ENCODE data around the gene CAMK1D.

CAMK1D gene

GRCh38 chr10:12539350-12540164 lies 190.2 kb downstream of the CAMK1D start:
- no peaks in the 10 kb centered on the region for H3F3A ChIP-seq (ENCODE audit: insufficient read depth, low read length)
- H3K9me2 ChIP-seq (ENCODE audit: low read depth, low read length) = no peaks in the 10 kb centered on the region
- no peaks in the 10 kb centered on the region for H3K9me3 ChIP-seq (ENCODE audit: low read length)
- H3K27ac ChIP-seq (ENCODE audit: low read depth, low read length, poor library complexity, severe bottlenecking) = no peak overlapping the region
- TF ChIP-seq EZH2 (IDR thresholded peaks at IDR 0.05; ENCODE audit: borderline replicate concordance, low read length) (no peak), CTCF (IDR thresholded peaks at IDR 0.05; ENCODE audit: low read length) (no peak)
- H3K4me2 ChIP-seq (ENCODE audit: low read length) = no peak overlapping the region
- no peaks in the 10 kb centered on the region for H4K20me1 ChIP-seq (ENCODE audit: insufficient read depth, low read length)
- H3K36me3 ChIP-seq (ENCODE audit: insufficient read depth, low read length) = no peaks in the 10 kb centered on the region
- no peak overlapping the region for H3K4me3 ChIP-seq (ENCODE audit: low read depth, low read length, poor library complexity, severe bottlenecking)
- H3K27me3 ChIP-seq (ENCODE audit: insufficient read depth, low read length) = no peaks in the 10 kb centered on the region
- H2AFZ ChIP-seq (ENCODE audit: low read length) = no peak overlapping the region
- no peaks in the 10 kb centered on the region for H3K4me1 ChIP-seq (ENCODE audit: insufficient read depth, low read length, severe bottlenecking)
- no peaks in the 10 kb centered on the region for H3K79me2 ChIP-seq (ENCODE audit: insufficient read depth, low read length)
- H3K9ac ChIP-seq (ENCODE audit: low read length) = no peak overlapping the region

DNA sequence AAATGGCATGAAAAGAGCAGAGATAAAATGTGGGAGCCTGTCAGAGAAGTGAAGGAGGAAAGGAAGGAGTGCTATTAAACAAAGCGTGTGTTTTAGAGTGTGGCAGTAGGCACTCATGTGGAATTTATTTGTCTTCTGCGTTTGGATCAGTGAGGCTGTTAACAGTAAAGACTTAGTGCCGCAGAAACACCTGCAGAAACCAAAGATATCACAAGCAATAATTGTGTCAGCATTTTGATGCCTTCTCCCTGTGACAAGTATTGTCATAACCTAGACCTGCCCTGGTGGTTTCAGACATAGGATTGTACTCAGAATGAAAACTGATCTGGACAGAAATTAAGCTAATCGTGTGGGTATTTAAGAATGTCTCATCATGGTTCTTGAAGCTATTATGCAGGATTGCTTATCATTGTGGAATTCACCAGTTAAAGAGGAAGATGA lies 191.0 kb downstream of the CAMK1D start:
- Histone ChIP-seq H4K20me1 (ENCODE audit: insufficient read depth, low read length) (no peaks in the 10 kb centered on the region), H3K27me3 (ENCODE audit: insufficient read depth, low read length) (no peaks in the 10 kb centered on the region), H3K27ac (ENCODE audit: low read depth, low read length, poor library complexity, severe bottlenecking) (no peak overlapping the region), H3F3A (ENCODE audit: insufficient read depth, low read length) (no peaks in the 10 kb centered on the region), H3K79me2 (ENCODE audit: insufficient read depth, low read length) (no peaks in the 10 kb centered on the region), H3K9me2 (ENCODE audit: low read depth, low read length) (no peaks in the 10 kb centered on the region), H3K36me3 (ENCODE audit: insufficient read depth, low read length) (no peaks in the 10 kb centered on the region), H2AFZ (ENCODE audit: low read length) (no peak overlapping the region), H3K4me1 (ENCODE audit: insufficient read depth, low read length, severe bottlenecking) (no peaks in the 10 kb centered on the region), H3K4me3 (ENCODE audit: low read depth, low read length, poor library complexity, severe bottlenecking) (no peak overlapping the region), H3K4me2 (ENCODE audit: low read length) (no peak overlapping the region), H3K9me3 (ENCODE audit: low read length) (no peaks in the 10 kb centered on the region), H3K9ac (ENCODE audit: low read length) (no peak overlapping the region)
- TF ChIP-seq EZH2 (IDR thresholded peaks at IDR 0.05; ENCODE audit: borderline replicate concordance, low read length) (no peak), CTCF (IDR thresholded peaks at IDR 0.05; ENCODE audit: low read length) (no peak)

DNA sequence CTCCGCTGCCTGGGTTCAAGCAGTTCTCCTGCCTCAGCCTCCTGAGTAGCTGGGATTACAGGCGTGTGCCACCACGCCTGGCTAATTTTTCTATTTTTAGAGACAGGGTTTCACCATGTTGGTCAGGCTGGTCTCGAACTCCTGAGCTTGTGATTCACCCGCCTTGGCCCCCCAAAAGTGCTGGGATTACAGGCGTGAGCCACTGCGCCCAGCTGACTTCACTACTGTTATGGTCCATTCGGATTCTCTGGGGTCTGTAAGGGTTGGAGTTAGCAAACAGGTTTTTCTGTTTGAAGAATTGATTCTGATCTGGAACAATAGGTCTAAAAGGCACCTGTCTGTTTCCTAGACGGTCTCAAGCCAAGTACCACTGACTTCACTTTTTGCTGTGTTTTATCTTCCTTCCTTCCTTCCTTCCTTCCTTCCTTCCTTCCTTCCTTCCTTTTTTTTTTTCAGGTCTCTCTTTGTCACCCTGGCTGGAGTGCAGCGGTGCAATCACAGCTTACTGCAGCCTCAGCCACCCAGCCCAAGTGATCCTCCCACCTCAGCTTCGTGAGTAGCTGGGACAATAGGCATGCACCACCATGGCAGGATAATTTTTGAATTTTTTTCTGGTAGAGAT lies 192.2 kb downstream of the CAMK1D start:
- H3K4me3 ChIP-seq (ENCODE audit: low read depth, low read length, poor library complexity, severe bottlenecking) = no peak overlapping the region
- no peaks in the 10 kb centered on the region for H4K20me1 ChIP-seq (ENCODE audit: insufficient read depth, low read length)
- H2AFZ ChIP-seq (ENCODE audit: low read length) = no peak overlapping the region
- no peak overlapping the region for H3K4me2 ChIP-seq (ENCODE audit: low read length)
- no peaks in the 10 kb centered on the region for H3K36me3 ChIP-seq (ENCODE audit: insufficient read depth, low read length)
- H3K9me3 ChIP-seq (ENCODE audit: low read length) = no peaks in the 10 kb centered on the region
- H3K27me3 ChIP-seq (ENCODE audit: insufficient read depth, low read length) = no peaks in the 10 kb centered on the region
- no peak overlapping the region for H3K27ac ChIP-seq (ENCODE audit: low read depth, low read length, poor library complexity, severe bottlenecking)
- H3K9me2 ChIP-seq (ENCODE audit: low read depth, low read length) = no peaks in the 10 kb centered on the region
- TF ChIP-seq CTCF (IDR thresholded peaks at IDR 0.05; ENCODE audit: low read length) (no peak), EZH2 (IDR thresholded peaks at IDR 0.05; ENCODE audit: borderline replicate concordance, low read length) (no peak)
- no peak overlapping the region for H3K9ac ChIP-seq (ENCODE audit: low read length)
- no peaks in the 10 kb centered on the region for H3K4me1 ChIP-seq (ENCODE audit: insufficient read depth, low read length, severe bottlenecking)
- no peaks in the 10 kb centered on the region for H3K79me2 ChIP-seq (ENCODE audit: insufficient read depth, low read length)
- H3F3A ChIP-seq (ENCODE audit: insufficient read depth, low read length) = no peaks in the 10 kb centered on the region
